A549 treated with CORT108297 at 1 μM for 4 hours (cell line): ENCODE data around the gene KIFC3. TPM values are rescaled to one million over a fixed set of nuclear protein-coding genes. Genes with fewer than 3 reads are reported as not detected.

Experiments used
- total RNA-seq: library from RNA; stranded (reverse); fragments of 200-300 nt; extraction: Qiagen RNA extraction; gene quantifications from 5 replicates; pipeline ENCODE4 v1.2.3, GENCODE V29; 2022

The KIFC3 gene
- total RNA-seq, result 144 to 205 TPM (median 203 TPM) in 5 replicates

GRCh38 chr16:57802341-57803133, at the start of gene KIFC3:
Gene KIFC3 (minus strand): TSS chr16:57802491. CDS start chr16:57798243, 4,248 bp downstream.

GRCh38 chr16:57735755-57736418, 66.4 kb downstream of the KIFC3 start, which contains the start of gene KATNB1:
Gene KATNB1 (plus strand): TSS chr16:57735770. CDS start chr16:57737244, 1,474 bp downstream.

Other genes with a start within 250 kb of the KIFC3 start
- gene ADGRG1, start 173.9 kb downstream of the KIFC3 start, total RNA-seq, result 157 to 234 TPM (median 197 TPM) in 5 replicates
- 0.36 to 0.72 TPM (median 0.56 TPM) in 5 replicates for gene ADGRG3, start 134.2 kb downstream of the KIFC3 start, total RNA-seq
- gene DRC7, start 107.7 kb downstream of the KIFC3 start, total RNA-seq, result 0.03 to 0.06 TPM (median 0.05 TPM) in 4 of 5 replicates, not detected in the other
- 14.3 to 23.1 TPM (median 21.9 TPM) in 5 replicates for gene KATNB1, start 66.7 kb downstream of the KIFC3 start, total RNA-seq
- gene CNGB1, start 168.6 kb upstream of the KIFC3 start, total RNA-seq, result 0.07 to 0.45 TPM (median 0.16 TPM) in 5 replicates
- gene ZNF319, start 198.2 kb upstream of the KIFC3 start, total RNA-seq, result 12.0 to 18.2 TPM (median 17.4 TPM) in 5 replicates
- gene USB1, start 198.9 kb upstream of the KIFC3 start, total RNA-seq, result 93.6 to 95.9 TPM (median 95.0 TPM) in 5 replicates
- gene MMP15, start 223.3 kb upstream of the KIFC3 start, total RNA-seq, result 17.4 to 25.7 TPM (median 22.6 TPM) in 5 replicates